Measurements from ENCODE around the gene DUSP28.

DNA sequence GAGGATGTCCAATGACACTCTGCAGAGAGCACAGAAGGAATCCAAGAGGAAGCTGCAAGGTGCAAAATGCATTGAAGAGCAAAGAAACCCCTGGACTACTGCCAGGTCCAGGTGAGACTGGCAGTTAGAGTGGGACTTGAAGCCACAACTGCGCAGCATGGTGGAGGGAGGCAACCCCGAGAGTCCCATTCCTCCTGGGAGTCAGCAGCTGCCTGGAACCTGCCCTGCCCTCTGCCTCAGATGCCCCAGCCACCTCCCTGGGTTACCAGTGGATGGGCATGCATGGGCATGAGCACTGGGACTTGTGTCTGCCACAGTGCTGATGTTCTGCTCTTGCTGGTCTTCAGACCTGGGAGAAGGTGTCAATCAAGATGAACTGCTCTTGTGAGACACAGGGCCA, 45.5 kb upstream of the DUSP28 start:
- TF ChIP-seq FOXK2 (IDR thresholded peaks at IDR 0.05) = no peak
- no peak for TF ChIP-seq TARDBP (IDR thresholded peaks at IDR 0.05)
- no peak for TF ChIP-seq LEF1 (IDR thresholded peaks at IDR 0.05; ENCODE audit: borderline replicate concordance)
- no peak for TF ChIP-seq SUZ12 (IDR thresholded peaks at IDR 0.05)
- TF ChIP-seq FOXA1 (IDR thresholded peaks at IDR 0.05) = no peak
- TF ChIP-seq FOXM1 (IDR thresholded peaks at IDR 0.05; ENCODE audit: borderline replicate concordance) = no peak
- TF ChIP-seq SP1 (IDR thresholded peaks at IDR 0.05) = no peak
- no peak for TF ChIP-seq BHLHE40 (IDR thresholded peaks at IDR 0.05; ENCODE audit: borderline replicate concordance)
- no peak for TF ChIP-seq ELF4 (IDR thresholded peaks at IDR 0.05)
- TF ChIP-seq CTBP1 (IDR thresholded peaks at IDR 0.05; ENCODE audit: borderline replicate concordance) = no peak

All from HEK293T (cell line).